H1 (cell line): ENCODE data around the gene RCBTB1.

Experiments
- CBX5 ChIP-seq: fragments of 300-800, 300-1000 bp; sonication (generic); IDR thresholded peaks from 2 replicates; pipeline ENCODE4 v1.7.1; 2016; ENCODE audit warnings: antibody characterized with exemption, low read length, low read depth
- EZH2 ChIP-seq: fragments of 200-600 bp; sonication (generic); IDR thresholded peaks from 2 replicates; pipeline ENCODE4 v1.7.1; 2012; ENCODE audit warnings: low read depth, mild to moderate bottlenecking, moderate library complexity, low read length, inconsistent platforms; ENCODE audit not compliant: severe bottlenecking
- JUND ChIP-seq: IDR thresholded peaks from 2 replicates; pipeline ENCODE4 v1.6.1; 2011; ENCODE audit warnings: mild to moderate bottlenecking, improper control_type of control experiment, low read length
- SIRT6 ChIP-seq: IDR thresholded peaks from one replicate; pipeline ENCODE4 v1.7.1; 2012; ENCODE audit warnings: low read length, inconsistent platforms
- SP1 ChIP-seq: IDR thresholded peaks from 2 replicates; pipeline ENCODE4 v1.6.1; 2011; ENCODE audit warnings: low read depth, low read length
- SRF ChIP-seq: IDR thresholded peaks from 2 replicates; pipeline ENCODE4 v1.6.1; 2011; ENCODE audit warnings: mild to moderate bottlenecking, low read depth, low read length, moderate library complexity

GRCh38 chr13:49546561-49546960 is 38.8 kb downstream of the RCBTB1 start:
- TF ChIP-seq CBX5, result no peak
- no peak for TF ChIP-seq SRF
- TF ChIP-seq SIRT6, result no peak
- no peak for TF ChIP-seq JUND
- TF ChIP-seq EZH2, result no peak
- no peak for TF ChIP-seq SP1
